H1 (cell line): ENCODE results near the gene PTPRD. TPM values are rescaled to one million over a fixed set of nuclear protein-coding genes. Genes with fewer than 3 reads are reported as not detected.

Experiments
- CTCF ChIA-PET: fragments of 300-600 bp; sonication (Branson Sonifier 250); formaldehyde crosslinking; loops from one replicate; lab custom pipeline; 2021; ENCODE audit not compliant: partially characterized antibody; lab: Charles Lee
- POLR2A ChIA-PET: fragments of 300-600 bp; sonication (Branson Sonifier 250); formaldehyde crosslinking; loops from one replicate; lab custom pipeline; 2021; ENCODE audit warnings: inconsistent platforms; ENCODE audit not compliant: partially characterized antibody; lab: Charles Lee
- DNase-seq, 2 experiments: peaks; one replicate each; pipeline versions ENCODE4 v3.0.0 to v3.0.0-alpha.2; 2010 to 2022; ENCODE audit warnings: low spot score in 2 of 2, low read depth in 1 of 2, mixed read lengths in 1 of 2
- FAIRE-seq: peaks from 2 replicates; lab custom pipeline; 2011; peaks lifted over from hg19 to GRCh38; lab: Jason Lieb, UNC
- H2AFZ ChIP-seq: 2 replicates; pipeline ENCODE4 v1.8.1; 2012; ENCODE audit warnings: low read length, inconsistent platforms
- H2AK5ac ChIP-seq: 2 replicates; pipeline ENCODE4 v1.6.1; 2013; ENCODE audit warnings: low read depth, low read length
- H2BK120ac ChIP-seq: replicated peaks from 2 replicates; pipeline ENCODE3; 2013; ENCODE audit warnings: low read depth, low read length, inconsistent platforms
- H2BK12ac ChIP-seq: 2 replicates; pipeline ENCODE4 v1.6.1; 2013; ENCODE audit warnings: low read depth, low read length
- H2BK15ac ChIP-seq: 2 replicates; pipeline ENCODE4 v1.6.1; 2013; ENCODE audit warnings: low read length
- H2BK20ac ChIP-seq: 2 replicates; pipeline ENCODE4 v1.6.1; 2013; ENCODE audit warnings: low read length
- H2BK5ac ChIP-seq: 2 replicates; pipeline ENCODE4 v1.6.1; 2013; ENCODE audit warnings: low read depth, low read length
- H3K14ac ChIP-seq: 2 replicates; pipeline ENCODE4 v1.6.1; 2013; ENCODE audit warnings: inconsistent platforms; ENCODE audit not compliant: insufficient read length
- H3K18ac ChIP-seq: 2 replicates; pipeline ENCODE4 v1.6.1; 2013; ENCODE audit warnings: low read length; ENCODE audit errors: extremely low read depth
- H3K23ac ChIP-seq: 2 replicates; pipeline ENCODE4 v1.6.1; 2013; ENCODE audit warnings: inconsistent platforms; ENCODE audit not compliant: insufficient read length
- H3K23me2 ChIP-seq: 2 replicates; pipeline ENCODE4 v1.6.1; 2013; ENCODE audit warnings: low read depth, low read length
- H3K27ac ChIP-seq: 2 replicates; pipeline ENCODE4 v1.6.1; 2011; ENCODE audit warnings: low read depth, low read length, inconsistent platforms
- H3K27me3 ChIP-seq, 4 experiments: replicated peaks in 1 of 4; 1 replicate in 1 of 4; 2 replicates in 3 of 4; pipeline versions ENCODE4 v1.6.1 to v1.8.1; 2011 to 2013; ENCODE audit warnings: low read length in 3 of 4, mild to moderate bottlenecking in 3 of 4, inconsistent platforms in 2 of 4, mixed read lengths in 2 of 4, moderate library complexity in 1 of 4; ENCODE audit not compliant: control insufficient read depth in 3 of 4, insufficient read depth in 3 of 4; ENCODE audit errors: extremely low read depth in 1 of 4
- H3K36me3 ChIP-seq, 4 experiments: 2 replicates each; pipeline versions ENCODE4 v1.6.1 to v1.8.1; 2011 to 2013; ENCODE audit warnings: mild to moderate bottlenecking in 4 of 4, low read length in 3 of 4, moderate library complexity in 2 of 4, control low read depth in 1 of 4, inconsistent platforms in 1 of 4; ENCODE audit not compliant: insufficient read depth in 4 of 4, control insufficient read depth in 2 of 4
- H3K4ac ChIP-seq: replicated peaks from 2 replicates; pipeline ENCODE3; 2013; ENCODE audit warnings: low read length, low read depth, mixed read lengths, inconsistent platforms; ENCODE audit not compliant: insufficient read length
- H3K4me1 ChIP-seq, 4 experiments: replicated peaks in 1 of 4; 1 replicate in 1 of 4; 2 replicates in 3 of 4; pipeline versions ENCODE4 v1.6.1 to v1.8.1; 2011 to 2013; ENCODE audit warnings: low read length in 3 of 4, inconsistent platforms in 2 of 4, mixed read lengths in 1 of 4; ENCODE audit not compliant: insufficient read depth in 4 of 4, control insufficient read depth in 3 of 4
- H3K4me2 ChIP-seq, 2 experiments: 2 replicates each; pipeline versions ENCODE4 v1.6.1 to v1.8.1; 2011 to 2013; ENCODE audit warnings: low read depth in 2 of 2, low read length in 2 of 2, control low read depth in 1 of 2, inconsistent platforms in 1 of 2, mild to moderate bottlenecking in 1 of 2; ENCODE audit not compliant: insufficient read depth in 1 of 2
- H3K4me3 ChIP-seq, 4 experiments: fragments of 200-600, 300-600 bp in 1 of 4; sonication (generic), shearing (Covaris generic), sonication (Bioruptor Twin) in 1 of 4; 2 replicates each; pipeline versions ENCODE4 v1.5.1 to v1.8.1; 2011 to 2016; ENCODE audit warnings: low read length in 4 of 4, low read depth in 3 of 4, control low read depth in 2 of 4, inconsistent platforms in 2 of 4, mild to moderate bottlenecking in 2 of 4, mixed read lengths in 1 of 4, moderate library complexity in 1 of 4; ENCODE audit not compliant: insufficient read depth in 2 of 4; ENCODE audit errors: extremely low read depth in 1 of 4
- H3K56ac ChIP-seq: replicated peaks from 2 replicates; pipeline ENCODE3; 2013; ENCODE audit warnings: low read depth, mild to moderate bottlenecking, mixed read lengths, low read length, inconsistent platforms; ENCODE audit not compliant: insufficient read length
- H3K79me1 ChIP-seq: 2 replicates; pipeline ENCODE4 v1.6.1; 2013; ENCODE audit warnings: low read depth, low read length, control low read depth
- H3K79me2 ChIP-seq, 2 experiments: 2 replicates each; pipeline versions ENCODE4 v1.6.1 to v1.8.1; 2012 to 2013; ENCODE audit warnings: low read length in 2 of 2, mild to moderate bottlenecking in 2 of 2, inconsistent platforms in 1 of 2; ENCODE audit not compliant: insufficient read depth in 2 of 2, control insufficient read depth in 1 of 2
- H3K9ac ChIP-seq, 4 experiments: replicated peaks in 1 of 4; 1 replicate in 1 of 4; 2 replicates in 3 of 4; pipeline versions ENCODE4 v1.6.1 to v1.8.1; 2011 to 2013; ENCODE audit warnings: low read depth in 3 of 4, low read length in 3 of 4, control low read depth in 2 of 4, mild to moderate bottlenecking in 2 of 4, moderate library complexity in 2 of 4, inconsistent platforms in 1 of 4; ENCODE audit errors: extremely low read depth in 1 of 4
- H3K9me3 ChIP-seq, 2 experiments: 2 replicates each; pipeline versions ENCODE4 v1.6.1 to v1.8.1; 2012 to 2013; ENCODE audit warnings: mild to moderate bottlenecking in 2 of 2, moderate library complexity in 2 of 2, control low read depth in 1 of 2, inconsistent platforms in 1 of 2, low read depth in 1 of 2, low read length in 1 of 2, mixed read lengths in 1 of 2; ENCODE audit not compliant: insufficient read depth in 2 of 2
- H4K20me1 ChIP-seq, 2 experiments: replicated peaks in 1 of 2; 2 replicates each; pipeline versions ENCODE3 to v1.8.1; 2011 to 2013; ENCODE audit warnings: inconsistent platforms in 2 of 2, low read length in 2 of 2, mild to moderate bottlenecking in 1 of 2; ENCODE audit not compliant: insufficient read depth in 2 of 2, control insufficient read depth in 1 of 2
- H4K5ac ChIP-seq: 2 replicates; pipeline ENCODE4 v1.6.1; 2013; ENCODE audit warnings: low read length, low read depth, mixed read lengths, inconsistent platforms; ENCODE audit not compliant: insufficient read length
- H4K8ac ChIP-seq: 2 replicates; pipeline ENCODE4 v1.8.0; 2013; ENCODE audit warnings: mild to moderate bottlenecking, moderate library complexity, low read length, inconsistent platforms; ENCODE audit not compliant: insufficient read depth; ENCODE audit errors: extremely low read depth
- H4K91ac ChIP-seq: replicated peaks from 2 replicates; pipeline ENCODE3; 2013; ENCODE audit warnings: low read length, mixed read lengths, inconsistent platforms; ENCODE audit not compliant: insufficient read length
- ASH2L ChIP-seq: fragments of 200-600, 300-600 bp; sonication (generic); IDR thresholded peaks from one replicate; pipeline ENCODE4 v1.7.1; 2017; ENCODE audit warnings: low read length
- ATF2 ChIP-seq: IDR thresholded peaks from 2 replicates; pipeline ENCODE4 v1.6.1; 2012; ENCODE audit warnings: low read length, inconsistent platforms
- GABPA ChIP-seq: IDR thresholded peaks from 2 replicates; pipeline ENCODE4 v1.6.1; 2011; ENCODE audit warnings: mild to moderate bottlenecking, low read length, moderate library complexity, borderline replicate concordance; ENCODE audit not compliant: insufficient read depth
- NANOG ChIP-seq: IDR thresholded peaks from 2 replicates; pipeline ENCODE4 v1.6.1; 2011; ENCODE audit warnings: low read length, low read depth, mild to moderate bottlenecking, inconsistent platforms; ENCODE audit not compliant: insufficient read depth, poor library complexity, severe bottlenecking
- PHF8 ChIP-seq: fragments of 200-600 bp; sonication (generic); conservative IDR thresholded peaks from 2 replicates; pipeline ENCODE4 v1.7.1; 2012; ENCODE audit warnings: low read depth, mild to moderate bottlenecking, inconsistent platforms, low read length, moderate library complexity
- RBBP5 ChIP-seq: IDR thresholded peaks from 2 replicates; pipeline ENCODE4 v1.7.1; 2012; ENCODE audit warnings: low read depth, mild to moderate bottlenecking, inconsistent platforms, low read length, moderate library complexity, borderline replicate concordance
- RNF2 ChIP-seq: fragments of 200-900, 300-1000 bp; sonication (generic); IDR thresholded peaks from 2 replicates; pipeline ENCODE4 v1.7.1; 2016; ENCODE audit warnings: borderline replicate concordance, low read depth, mild to moderate bottlenecking, antibody characterized with exemption, low read length; ENCODE audit not compliant: poor library complexity, severe bottlenecking; ENCODE audit errors: missing control alignments
- SIRT6 ChIP-seq: IDR thresholded peaks from one replicate; pipeline ENCODE4 v1.7.1; 2012; ENCODE audit warnings: low read length, inconsistent platforms
- SIX5 ChIP-seq: IDR thresholded peaks from 2 replicates; pipeline ENCODE4 v1.6.1; 2011; ENCODE audit warnings: mild to moderate bottlenecking, low read depth, low read length
- SP2 ChIP-seq: IDR thresholded peaks from 2 replicates; pipeline ENCODE4 v1.6.1; 2012; ENCODE audit warnings: mild to moderate bottlenecking, low read length, inconsistent platforms
- TAF7 ChIP-seq: optimal IDR thresholded peaks from 2 replicates; pipeline ENCODE3; 2011; ENCODE audit warnings: low read depth, mild to moderate bottlenecking, inconsistent platforms, low read length, moderate library complexity, borderline replicate concordance
- TEAD4 ChIP-seq: IDR thresholded peaks from 2 replicates; pipeline ENCODE4 v1.6.1; 2012; ENCODE audit warnings: low read depth, low read length, inconsistent platforms, mixed read lengths
- WGBS, 2 experiments: shearing (Covaris generic) in 1 of 2; methylation state at CpG; one replicate each; pipeline versions ENCODE4 v1.1.6 to v1.1.7; 2013 to 2015; ENCODE audit warnings: low lambda C conversion rate in 2 of 2, mixed read lengths in 2 of 2, inconsistent platforms in 1 of 2, low coverage in 1 of 2, missing lambda C conversion rate in 1 of 2; ENCODE audit not compliant: insufficient replicate concordance in 2 of 2, insufficient coverage in 1 of 2, insufficient read length in 1 of 2; ENCODE audit errors: extremely low coverage in 1 of 2, missing lambda C conversion rate in 1 of 2; 5-methylcytosine and 5-hydroxymethylcytosine counted together
- polyA plus RNA-seq, 7 experiments: library from polyadenylated mRNA; depleted of rRNA in 3 of 7; stranded (reverse) in 5 of 7; unstranded in 2 of 7; fragments of >200 nt in 5 of 7; fragments of 200-250 nt in 2 of 7; gene quantifications; 1 replicate in 5 of 7; 2 replicates in 1 of 7; 4 replicates in 1 of 7; pipeline versions ENCODE4 v1.2.1 to v1.2.3, GENCODE V29; 2011 to 2013; ENCODE audit warnings: missing spikeins in 2 of 7, mixed read lengths in 2 of 7
- total RNA-seq: library from RNA; stranded (reverse); fragmentation: NEBNext Ultra II Directional; extraction: Animal tissue kit (Norgen Biotek cat#: 25700); gene quantifications from 2 replicates; pipeline ENCODE4 v1.2.1, GENCODE V29; 2021

PTPRD gene
- total and polyA plus RNA-seq, 2 of the 8 experiments (the other 6 are each of a cell fraction or from before 2014, with no cell fraction given): 17.2 to 77.0 TPM

GRCh38 chr9:8371686-8372085, 2241.1 kb downstream of the PTPRD start:
- Histone ChIP-seq H3K9ac (no peak overlapping the region), H2BK5ac (no peak overlapping the region), H4K20me1 (no peaks in the 10 kb centered on the region), H4K91ac (no peak overlapping the region), H2BK15ac (no peak overlapping the region), H3K9me3 (no peaks in the 10 kb centered on the region), H3K23ac (no peak overlapping the region), H3K14ac (no peak overlapping the region), H2BK120ac (no peak overlapping the region), H3K4me2 (no peak overlapping the region), H2AFZ (no peak overlapping the region), H2AK5ac (no peak overlapping the region), H2BK12ac (no peak overlapping the region), H3K18ac (no peak overlapping the region), H3K23me2 (no peaks in the 10 kb centered on the region), H3K56ac (no peak overlapping the region), H3K79me1 (no peaks in the 10 kb centered on the region), H2BK20ac (no peak overlapping the region), H3K36me3 (no peaks in the 10 kb centered on the region; a peak in 1 of 8 replicates), H3K4me1 (no peaks in the 10 kb centered on the region), H3K4ac (no peak overlapping the region), H4K8ac (no peak overlapping the region), H4K5ac (no peak overlapping the region), H3K27ac (no peak overlapping the region), H3K4me3 (no peak overlapping the region), H3K27me3 (no peaks in the 10 kb centered on the region), H3K79me2 (no peaks in the 10 kb centered on the region)
- FAIRE-seq (no peak), DNase-seq (no peak)
- no peak for TF ChIP-seq TAF7
- no peak for TF ChIP-seq ASH2L
- TF ChIP-seq PHF8: no peak
- TF ChIP-seq ATF2: no peak
- TF ChIP-seq SP2: no peak
- TF ChIP-seq SIX5: no peak
- no peak for TF ChIP-seq SIRT6
- no peak for TF ChIP-seq NANOG
- TF ChIP-seq RBBP5: no peak
- TF ChIP-seq RNF2: no peak
- no peak for TF ChIP-seq GABPA
- TF ChIP-seq TEAD4: no peak
- WGBS, 2 experiments: 91% methylated on average over 2 of the region's 2 CpGs; no CpG with 5 or more reads in 1 of the 2 experiments
- POLR2A ChIA-PET: no interaction called here
- CTCF ChIA-PET: no interaction called here
